Measurements from ENCODE around the gene UBASH3A.
"Not testable (repeated sequence)": the region's sequence is repeated elsewhere in the genome, so short reads cannot be mapped to it uniquely, and the experiment has no call there.

- TF ChIP-seq, protein P1, sequence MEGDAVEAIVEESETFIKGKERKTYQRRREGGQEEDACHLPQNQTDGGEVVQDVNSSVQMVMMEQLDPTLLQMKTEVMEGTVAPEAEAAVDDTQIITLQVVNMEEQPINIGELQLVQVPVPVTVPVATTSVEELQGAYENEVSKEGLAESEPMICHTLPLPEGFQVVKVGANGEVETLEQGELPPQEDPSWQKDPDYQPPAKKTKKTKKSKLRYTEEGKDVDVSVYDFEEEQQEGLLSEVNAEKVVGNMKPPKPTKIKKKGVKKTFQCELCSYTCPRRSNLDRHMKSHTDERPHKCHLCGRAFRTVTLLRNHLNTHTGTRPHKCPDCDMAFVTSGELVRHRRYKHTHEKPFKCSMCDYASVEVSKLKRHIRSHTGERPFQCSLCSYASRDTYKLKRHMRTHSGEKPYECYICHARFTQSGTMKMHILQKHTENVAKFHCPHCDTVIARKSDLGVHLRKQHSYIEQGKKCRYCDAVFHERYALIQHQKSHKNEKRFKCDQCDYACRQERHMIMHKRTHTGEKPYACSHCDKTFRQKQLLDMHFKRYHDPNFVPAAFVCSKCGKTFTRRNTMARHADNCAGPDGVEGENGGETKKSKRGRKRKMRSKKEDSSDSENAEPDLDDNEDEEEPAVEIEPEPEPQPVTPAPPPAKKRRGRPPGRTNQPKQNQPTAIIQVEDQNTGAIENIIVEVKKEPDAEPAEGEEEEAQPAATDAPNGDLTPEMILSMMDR (conservative IDR thresholded peaks at IDR 0.05; ENCODE audit: low read length) = not testable (repeated sequence)
- TF ChIP-seq EZH2phosphoT487 (IDR thresholded peaks at IDR 0.05; ENCODE audit: borderline replicate concordance, low read depth, low read length) = not testable (repeated sequence)
Observed at GRCh38 chr21:42469726-42470125, 66.0 kb downstream of the UBASH3A start.
